Measurements from ENCODE around the gene PDSS1.
A peak's percentile ranks its signal among the peaks of the same experiment; 100 is the strongest.

The PDSS1 gene

DNA sequence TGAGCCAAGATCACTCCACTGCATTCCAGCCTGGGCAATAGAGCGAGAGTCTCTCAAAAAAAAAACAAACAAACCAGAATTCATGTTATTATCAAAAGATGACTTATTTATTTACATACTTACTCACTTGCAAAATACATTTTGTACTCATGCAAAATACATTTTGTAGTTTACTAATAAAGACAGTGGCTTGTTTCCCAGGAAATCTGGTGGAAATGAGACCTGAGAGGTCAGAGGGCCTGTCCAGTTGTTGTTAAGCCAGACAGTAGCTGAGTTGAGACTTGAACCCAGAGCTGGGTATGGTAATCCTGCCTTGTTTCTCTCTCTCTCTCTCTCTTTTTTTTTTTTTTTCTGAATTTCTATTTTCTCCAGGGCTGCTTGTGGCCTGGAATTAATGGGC lies 29.5 kb downstream of the PDSS1 start:
- H3K27ac ChIP-seq, result peak overlapping the region in 1 of 11 experiments; percentile 16; a peak in 3 of 22 replicates
- H3K4me3 ChIP-seq, result no peak overlapping the region
- peaks cover 49 to 100% (median 99%) of the 10 kb centered on the region in 11 experiments for H3K36me3 ChIP-seq
- 0 out of 22 replicates have a peak overlapping the region, but pooled peaks of 1 of the 11 experiments have one; percentile 2 for H3K4me2 ChIP-seq
- no peak overlapping the region for H3K9ac ChIP-seq
- H3K9me3 ChIP-seq (replicated peaks in 1 of 11), result no peaks in the 10 kb centered on the region
- H3K27me3 ChIP-seq, result no peaks in the 10 kb centered on the region
- no peak for TF ChIP-seq Cebpa-rat (IDR thresholded peaks at IDR 0.05)
- H3K4me1 ChIP-seq, result peaks cover 0 to 45% (median 0%) of the 10 kb centered on the region in 10 experiments; a peak in 5 of 20 replicates
- H4K20me1 ChIP-seq, result peaks cover 0 to 88% (median 66%) of the 10 kb centered on the region in 11 experiments; a peak in 16 of 22 replicates

GRCh38 chr10:26728957-26729356 lies 31.5 kb downstream of the PDSS1 start:
- peak overlapping the region in 1 of 11 experiments; percentile 59; a peak in 1 of 22 replicates for H3K4me2 ChIP-seq
- 0 out of 22 replicates have a peak overlapping the region, but pooled peaks of 1 of the 11 experiments have one; percentile 47 for H3K27ac ChIP-seq
- H4K20me1 ChIP-seq, result peaks cover 0 to 81% (median 61%) of the 10 kb centered on the region in 11 experiments; a peak in 16 of 22 replicates
- peaks cover 0 to 56% (median 0%) of the 10 kb centered on the region in 10 experiments; a peak in 5 of 20 replicates for H3K4me1 ChIP-seq
- peaks cover 53 to 100% (median 99%) of the 10 kb centered on the region in 11 experiments for H3K36me3 ChIP-seq
- H3K27me3 ChIP-seq, result no peaks in the 10 kb centered on the region
- H3K9me3 ChIP-seq (replicated peaks in 1 of 11), result no peaks in the 10 kb centered on the region
- no peak overlapping the region for H3K9ac ChIP-seq
- TF ChIP-seq Cebpa-rat (IDR thresholded peaks at IDR 0.05), result no peak
- no peak overlapping the region for H3K4me3 ChIP-seq

GRCh38 chr10:26729395-26729794 lies 31.9 kb downstream of the PDSS1 start:
- Histone ChIP-seq H3K4me2 (peak overlapping the region in 1 of 11 experiments; percentile 59; a peak in 2 of 22 replicates), H3K4me1 (peaks cover 0 to 61% (median 0%) of the 10 kb centered on the region in 10 experiments; a peak in 5 of 20 replicates), H3K9me3 (replicated peaks in 1 of 11) (no peaks in the 10 kb centered on the region), H3K27me3 (no peaks in the 10 kb centered on the region), H3K9ac (no peak overlapping the region), H3K27ac (0 out of 22 replicates have a peak overlapping the region, but pooled peaks of 1 of the 11 experiments have one; percentile 47), H4K20me1 (peaks cover 0 to 84% (median 60%) of the 10 kb centered on the region in 11 experiments; a peak in 16 of 22 replicates), H3K36me3 (peaks cover 53 to 100% (median 99%) of the 10 kb centered on the region in 11 experiments), H3K4me3 (no peak overlapping the region)
- no peak for TF ChIP-seq Cebpa-rat (IDR thresholded peaks at IDR 0.05)

- peaks cover 50 to 100% (median 99%) of the 10 kb centered on the region in 11 experiments for H3K36me3 ChIP-seq
- H3K4me2 ChIP-seq, result peak overlapping the region in 2 of 11 experiments; percentile 59 to 74; a peak in 4 of 22 replicates
- H3K27ac ChIP-seq, result peak overlapping the region in 2 of 11 experiments; percentile 47 to 59; a peak in 5 of 22 replicates
- H4K20me1 ChIP-seq, result peaks cover 0 to 84% (median 53%) of the 10 kb centered on the region in 11 experiments; a peak in 16 of 22 replicates
- H3K9ac ChIP-seq, result peak overlapping the region in 1 of 11 experiments; percentile 42; a peak in 1 of 22 replicates
- no peak overlapping the region for H3K4me3 ChIP-seq
- H3K4me1 ChIP-seq, result peaks cover 0 to 72% (median 0%) of the 10 kb centered on the region in 10 experiments; a peak in 6 of 20 replicates
- no peaks in the 10 kb centered on the region for H3K27me3 ChIP-seq
- no peak for TF ChIP-seq Cebpa-rat (IDR thresholded peaks at IDR 0.05)
- H3K9me3 ChIP-seq (replicated peaks in 1 of 11), result no peaks in the 10 kb centered on the region
Measured at GRCh38 chr10:26730552-26730951, 33.1 kb downstream of the PDSS1 start.

DNA sequence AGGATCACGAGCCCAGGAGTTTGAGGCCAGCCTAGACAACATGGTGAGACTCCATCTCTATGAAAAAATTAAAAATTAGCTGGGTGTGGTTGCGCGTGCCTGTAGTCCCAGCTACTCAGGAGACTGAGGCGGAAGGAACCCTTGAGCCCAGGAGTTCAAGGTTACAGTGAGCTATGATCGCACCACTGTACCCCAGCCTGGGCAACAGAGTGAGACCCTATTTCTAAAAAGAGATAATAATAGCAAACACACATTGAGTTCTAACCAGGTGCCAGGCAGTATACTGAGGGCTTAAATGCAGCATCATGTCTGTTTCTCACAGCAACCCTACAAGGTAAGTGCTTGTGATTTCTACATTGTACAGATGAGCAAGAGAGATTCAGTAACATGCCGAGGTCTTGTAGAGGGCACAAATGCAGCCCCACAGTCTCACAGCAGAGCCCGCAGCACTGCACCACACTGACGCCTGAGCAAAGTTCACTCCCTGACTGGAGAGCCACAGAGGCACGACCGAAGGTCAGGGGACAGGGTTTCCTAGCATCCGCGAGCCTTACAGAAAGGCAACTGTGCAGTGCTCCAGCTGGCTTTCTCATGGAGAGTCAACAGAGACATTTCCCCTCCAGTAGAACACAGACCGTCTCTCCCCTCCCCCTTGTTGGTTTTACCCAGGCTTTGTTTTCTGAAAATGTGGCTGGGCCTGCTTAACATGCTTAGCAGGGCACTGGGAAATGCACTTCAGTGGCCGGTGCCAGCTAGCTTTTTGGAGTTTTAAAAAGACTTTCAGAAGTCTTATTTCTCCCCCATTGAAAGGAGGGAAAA lies 36.5 kb downstream of the PDSS1 start:
- no peak for TF ChIP-seq Cebpa-rat (IDR thresholded peaks at IDR 0.05)
- no peak overlapping the region; a peak in 1 of 22 replicates for H3K9ac ChIP-seq
- H3K27me3 ChIP-seq, result no peaks in the 10 kb centered on the region
- peaks cover 0 to 89% (median 15%) of the 10 kb centered on the region in 10 experiments; a peak in 15 of 20 replicates for H3K4me1 ChIP-seq
- peak overlapping the region in 3 of 11 experiments; percentile 32 to 97 (median 34); a peak in 3 of 22 replicates for H3K27ac ChIP-seq
- H3K4me3 ChIP-seq, result no peak overlapping the region
- peaks cover 0 to 70% (median 31%) of the 10 kb centered on the region in 11 experiments; a peak in 14 of 22 replicates for H4K20me1 ChIP-seq
- peaks cover 41 to 100% (median 100%) of the 10 kb centered on the region in 11 experiments for H3K36me3 ChIP-seq
- H3K4me2 ChIP-seq, result peak overlapping the region in 1 of 11 experiments; percentile 42; a peak in 1 of 22 replicates
- no peaks in the 10 kb centered on the region for H3K9me3 ChIP-seq (replicated peaks in 1 of 11)

DNA sequence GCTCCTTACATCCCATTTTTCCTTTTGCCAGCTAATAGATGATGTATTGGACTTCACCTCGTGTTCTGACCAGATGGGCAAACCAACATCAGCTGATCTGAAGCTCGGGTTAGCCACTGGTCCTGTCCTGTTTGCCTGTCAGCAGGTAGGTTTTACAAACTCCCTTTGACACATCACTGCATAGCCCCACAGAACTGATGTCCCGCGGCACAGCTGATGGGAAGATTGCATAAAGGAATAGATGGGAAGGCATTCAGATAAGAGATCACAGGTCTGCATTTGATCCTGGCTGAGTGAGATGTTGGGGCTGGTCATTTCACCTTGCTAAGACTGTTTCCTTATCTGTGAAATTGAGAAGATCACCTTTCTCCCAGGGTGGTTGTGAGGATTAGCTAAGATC lies 37.9 kb downstream of the PDSS1 start:
- Histone ChIP-seq H4K20me1 (peaks cover 0 to 66% (median 36%) of the 10 kb centered on the region in 11 experiments; a peak in 14 of 22 replicates), H3K4me1 (peaks cover 0 to 89% (median 23%) of the 10 kb centered on the region in 10 experiments; a peak in 16 of 20 replicates), H3K4me2 (peak overlapping the region in 2 of 11 experiments; percentile 71 to 83; a peak in 4 of 22 replicates), H3K36me3 (peaks cover 36 to 100% (median 100%) of the 10 kb centered on the region in 11 experiments), H3K9me3 (replicated peaks in 1 of 11) (no peaks in the 10 kb centered on the region), H3K27me3 (no peaks in the 10 kb centered on the region), H3K9ac (peak overlapping the region in 2 of 11 experiments; percentile 6 to 90; a peak in 2 of 22 replicates), H3K27ac (peak overlapping the region in 3 of 11 experiments; percentile 90 to 97 (median 96); a peak in 6 of 22 replicates), H3K4me3 (no peak overlapping the region)
- no peak for TF ChIP-seq Cebpa-rat (IDR thresholded peaks at IDR 0.05)

DNA sequence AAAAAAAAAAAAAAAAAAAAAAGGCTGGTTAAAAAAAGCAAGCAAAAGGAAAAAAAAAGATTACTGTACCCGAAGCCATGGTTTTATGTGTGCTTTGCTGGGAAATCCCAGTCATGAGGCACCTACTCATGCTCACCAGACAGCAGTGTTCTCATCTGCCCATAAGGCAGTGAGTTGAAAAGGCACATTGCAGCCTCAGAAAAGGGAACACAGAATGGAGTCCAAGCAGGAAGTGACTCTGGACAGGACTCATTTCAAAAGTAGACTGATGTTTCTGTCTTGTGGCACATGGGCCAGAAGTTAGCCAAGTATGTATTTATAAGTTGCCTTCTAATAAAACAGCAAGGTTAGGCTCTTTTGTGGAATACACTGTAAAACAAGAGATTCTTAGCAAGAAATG lies 40.2 kb downstream of the PDSS1 start:
- Histone ChIP-seq H3K4me2 (peak overlapping the region in 4 of 11 experiments; percentile 14 to 87 (median 64); a peak in 4 of 22 replicates), H3K36me3 (peaks cover 46 to 100% (median 100%) of the 10 kb centered on the region in 11 experiments), H3K9me3 (replicated peaks in 1 of 11) (no peaks in the 10 kb centered on the region), H3K9ac (peak overlapping the region in 4 of 11 experiments; percentile 31 to 90 (median 78); a peak in 7 of 22 replicates), H3K4me3 (no peak overlapping the region), H3K4me1 (peaks cover 0 to 93% (median 34%) of the 10 kb centered on the region in 10 experiments; a peak in 16 of 20 replicates), H3K27me3 (no peaks in the 10 kb centered on the region), H4K20me1 (peaks cover 0 to 62% (median 25%) of the 10 kb centered on the region in 11 experiments; a peak in 10 of 22 replicates), H3K27ac (peak overlapping the region in 6 of 11 experiments; percentile 7 to 97 (median 78); a peak in 11 of 22 replicates)
- no peak for TF ChIP-seq Cebpa-rat (IDR thresholded peaks at IDR 0.05)

GRCh38 chr10:26738301-26738911 lies 40.9 kb downstream of the PDSS1 start:
- Histone ChIP-seq H3K27me3 (no peaks in the 10 kb centered on the region), H3K36me3 (peaks cover 46 to 100% (median 100%) of the 10 kb centered on the region in 11 experiments), H3K4me2 (peak overlapping the region in 5 of 11 experiments; percentile 2 to 87 (median 29); a peak in 8 of 22 replicates), H4K20me1 (peaks cover 0 to 57% (median 25%) of the 10 kb centered on the region in 11 experiments; a peak in 11 of 22 replicates), H3K4me1 (peaks cover 0 to 97% (median 34%) of the 10 kb centered on the region in 10 experiments; a peak in 16 of 20 replicates), H3K9me3 (replicated peaks in 1 of 11) (no peaks in the 10 kb centered on the region), H3K4me3 (no peak overlapping the region), H3K27ac (peak overlapping the region in 5 of 11 experiments; percentile 33 to 97 (median 90); a peak in 9 of 22 replicates), H3K9ac (peak overlapping the region in 3 of 11 experiments; percentile 69 to 90 (median 86); a peak in 6 of 22 replicates)
- TF ChIP-seq Cebpa-rat (IDR thresholded peaks at IDR 0.05), result no peak
